ENCODE results near the gene KCTD1. TPM values are rescaled to one million over a fixed set of nuclear protein-coding genes. Genes with fewer than 3 reads are reported as not detected.

The KCTD1 gene
- polyA plus RNA-seq, 1 of the 3 experiments (the other 2 are of a cell fraction) = 12.8 TPM

GRCh38 chr18:26519114-26519513, 29.2 kb downstream of the KCTD1 start:
- Histone ChIP-seq H3K4me1 (ENCODE audit: control insufficient read depth in 1 of 2, insufficient read depth in 2 of 2, low read depth in 1 of 2, low read length in 1 of 2) (peaks cover 13 to 21% of the 10 kb centered on the region in 2 experiments; a peak in 3 of 4 replicates), H3K4me3 (ENCODE audit: low read depth in 2 of 2, low read length in 1 of 2) (no peak overlapping the region), H3K27ac (ENCODE audit: low read depth in 2 of 2, low read length in 1 of 2) (no peak overlapping the region), H3K9me3 (no peaks in the 10 kb centered on the region), H3K36me3 (replicated peaks in 1 of 2; ENCODE audit: control insufficient read depth in 1 of 2, insufficient read depth in 2 of 2, low read length in 1 of 2) (no peaks in the 10 kb centered on the region), H2AFZ (ENCODE audit: low read depth) (no peak overlapping the region), H4K20me1 (ENCODE audit: insufficient read depth) (no peaks in the 10 kb centered on the region), H3K9me2 (no peaks in the 10 kb centered on the region), H3K27me3 (ENCODE audit: insufficient read depth) (no peaks in the 10 kb centered on the region), H3K4me2 (no peak overlapping the region), H3K9ac (no peak overlapping the region), H3F3A (replicated peaks; ENCODE audit: insufficient read depth) (peaks cover 2% of the 10 kb centered on the region), H3K79me2 (ENCODE audit: insufficient read depth) (0 out of 2 replicates have a peak, but pooled peaks cover under 1% of the 10 kb centered on the region)
- ChIA-PET CTCF (interaction anchor here (0.8 to 2.5 kb wide), 3 partner anchors 29 to 114 kb away, joined by 3 to 8 read pairs (median 5); partner anchors contain the start of gene KCTD1), POLR2A (no interaction called here)
- no peak for DNase-seq
- TF ChIP-seq POLR2AphosphoS5 (IDR thresholded peaks at IDR 0.05; ENCODE audit: low read depth, low read length) (no peak), RFX5 (IDR thresholded peaks at IDR 0.05; ENCODE audit: low read length) (no peak), MXI1 (IDR thresholded peaks at IDR 0.05; ENCODE audit: low read depth, low read length) (no peak), ELF1 (IDR thresholded peaks at IDR 0.05) (no peak), IRF3 (IDR thresholded peaks at IDR 0.05; ENCODE audit: low read depth, low read length) (no peak), ZBTB33 (IDR thresholded peaks at IDR 0.05; ENCODE audit: borderline replicate concordance, low read depth) (no peak), USF2 (IDR thresholded peaks at IDR 0.05; ENCODE audit: borderline replicate concordance, low read depth, low read length) (no peak), TCF12 (IDR thresholded peaks at IDR 0.05) (no peak), EP300 (IDR thresholded peaks at IDR 0.05; ENCODE audit: borderline replicate concordance in 1 of 2, low read depth in 1 of 2, low read length in 1 of 2) (no peak), YY1 (IDR thresholded peaks at IDR 0.05; ENCODE audit: low read depth) (no peak), NRF1 (IDR thresholded peaks at IDR 0.05; ENCODE audit: low read depth, low read length) (no peak), JUND (IDR thresholded peaks at IDR 0.05) (no peak), USF1 (IDR thresholded peaks at IDR 0.05; ENCODE audit: borderline replicate concordance, low read depth) (no peak), TEAD4 (IDR thresholded peaks at IDR 0.05; ENCODE audit: borderline replicate concordance, insufficient read depth) (no peak), CHD2 (IDR thresholded peaks at IDR 0.05; ENCODE audit: low read length, partially characterized antibody) (no peak), MAX (IDR thresholded peaks at IDR 0.05; ENCODE audit: low read depth) (no peak), EZH2phosphoT487 (IDR thresholded peaks at IDR 0.05; ENCODE audit: borderline replicate concordance, low read depth) (no peak), FOXM1 (IDR thresholded peaks at IDR 0.05; ENCODE audit: low read depth) (no peak)
- WGBS (ENCODE audit: low lambda C conversion rate) = 94% methylated on average over 4 of the region's 4 CpGs
